RWPE1 (cell line): Measurements from ENCODE around the gene SLC38A10.
A peak's percentile ranks its signal among the peaks of the same experiment; 100 is the strongest.
"Not testable (repeated sequence)": the region's sequence is repeated elsewhere in the genome, so short reads cannot be mapped to it uniquely, and the experiment has no call there.

Experiments
- CTCF ChIA-PET: fragments of 350-600 bp; sonication (Branson Sonifier 250); formaldehyde crosslinking; extraction: SDS; loops from one replicate; lab custom pipeline; 2021; lab: Yijun Ruan, JAX
- POLR2A ChIA-PET: fragments of 400-600 bp; formaldehyde crosslinking; extraction: SDS; loops from one replicate; lab custom pipeline; 2020; ENCODE audit warnings: antibody characterized with exemption; ENCODE audit not compliant: low non-redundant PET; lab: Yijun Ruan, JAX
- DNase-seq: peaks from one replicate; pipeline ENCODE4 v3.0.0; 2012; ENCODE audit warnings: low spot score
- H3K27ac ChIP-seq: fragments of 450-650 bp; 2 replicates; pipeline ENCODE4 v1.5.1; 2017
- CTCF ChIP-seq: fragments of 450-650 bp; conservative IDR thresholded peaks from 2 replicates; pipeline ENCODE4 v1.5.1; 2017; ENCODE audit warnings: low read depth, mild to moderate bottlenecking

The SLC38A10 gene

DNA sequence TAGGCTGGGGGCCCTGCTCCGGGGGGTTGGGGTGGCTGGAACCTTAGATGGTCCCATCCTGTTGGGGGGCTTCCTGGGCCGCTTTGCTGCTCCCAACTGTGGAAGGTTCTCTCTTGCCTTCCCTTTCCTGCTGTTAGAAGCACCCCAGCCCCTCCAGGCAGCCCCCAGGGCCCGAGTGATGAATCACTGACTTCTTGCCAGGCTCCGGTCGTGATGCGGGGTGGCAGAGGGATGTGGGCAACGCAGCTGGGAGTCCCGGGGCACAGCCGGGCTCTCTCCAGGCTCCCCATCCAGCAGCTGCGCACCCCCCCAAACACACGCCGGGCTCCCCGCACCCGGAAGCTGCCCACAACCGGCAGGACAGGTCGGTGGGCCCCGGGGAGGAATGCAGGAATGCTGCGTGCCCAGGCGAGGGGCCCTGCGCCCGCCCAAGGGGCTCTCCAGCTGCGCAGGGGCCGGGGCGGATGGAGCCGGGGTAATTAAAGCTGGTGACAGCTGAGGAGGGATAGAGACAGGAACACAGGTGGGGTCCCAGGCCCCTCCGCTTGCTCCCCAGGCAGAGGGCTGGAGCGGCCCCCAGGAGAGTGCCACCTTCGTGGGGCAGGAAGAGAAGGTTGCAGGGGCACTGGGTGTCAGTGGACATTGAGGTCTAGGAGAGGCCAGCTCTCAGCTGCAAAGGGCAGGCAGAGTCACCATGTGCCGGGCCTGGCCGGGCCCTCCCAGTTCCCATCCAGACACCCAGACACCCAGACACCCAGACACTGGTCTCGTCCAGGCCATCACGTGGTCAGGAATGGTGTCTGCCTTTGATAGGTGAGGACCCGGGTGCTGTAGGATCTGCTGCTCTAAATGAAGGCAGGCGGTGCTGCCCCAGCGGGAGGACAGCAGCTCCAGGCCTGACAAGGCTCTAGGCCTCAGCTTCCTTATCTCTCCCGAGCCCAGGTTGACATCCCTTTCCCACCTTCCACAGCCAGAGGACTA lies 15.0 kb upstream of the SLC38A10 start:
- POLR2A ChIA-PET = no interaction called here
- CTCF ChIA-PET = interaction anchor here (0.7 to 1.7 kb wide), 7 partner anchors 11 to 174 kb away, joined by 3 to 7 read pairs (median 5); no protein-coding TSS in a partner anchor
- H3K27ac ChIP-seq = peak overlapping the region; percentile 74

DNA sequence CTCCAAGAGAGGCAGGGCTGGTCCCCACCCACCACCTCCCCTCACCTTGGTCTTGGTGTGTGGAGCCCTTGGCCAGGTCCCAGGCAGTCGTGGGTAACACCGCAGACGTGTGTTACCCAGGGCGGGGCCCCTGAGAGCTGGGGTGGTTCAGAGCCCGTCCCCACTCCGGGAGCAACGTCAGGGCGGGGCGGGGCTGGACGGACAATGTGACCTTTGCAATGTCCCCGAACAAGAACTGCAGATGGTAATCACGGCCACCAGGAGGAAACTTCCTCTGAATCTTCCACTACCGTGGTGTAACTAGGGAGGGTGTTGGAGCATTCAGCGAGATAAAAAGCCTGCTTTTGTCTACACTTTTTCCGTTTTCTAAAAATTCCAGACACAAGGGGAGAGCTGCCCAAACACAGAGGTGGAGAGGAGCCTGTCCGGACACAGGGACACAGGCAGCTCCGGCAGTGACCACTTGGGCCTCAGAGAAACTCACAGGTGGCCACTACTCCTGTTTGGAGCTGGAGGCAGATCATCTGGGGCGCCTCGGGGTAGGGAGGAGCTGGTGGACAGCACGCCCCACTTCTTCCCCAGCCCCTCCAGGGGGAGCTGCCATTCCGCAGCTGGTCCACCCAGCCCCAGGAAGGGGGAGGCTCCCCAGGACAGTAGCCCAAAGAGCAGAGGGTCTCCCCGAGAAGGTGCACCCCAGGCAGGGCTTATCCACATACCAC lies 14.2 kb upstream of the SLC38A10 start:
- POLR2A ChIA-PET = no interaction called here
- TF ChIP-seq CTCF = peak; percentile 61
- CTCF ChIA-PET = interaction anchor here (0.5 to 1.7 kb wide), 9 partner anchors 12 to 319 kb away, joined by 3 to 7 read pairs (median 5); no protein-coding TSS in a partner anchor
- peak; percentile 54 for DNase-seq
- peak overlapping the region; percentile 74 for H3K27ac ChIP-seq

More for the DNA sequence above, 15.0 kb upstream of the SLC38A10 start:
- TF ChIP-seq CTCF = no peak
- no peak for DNase-seq

GRCh38 chr17:81308784-81309139 lies 13.7 kb upstream of the SLC38A10 start:
- CTCF ChIA-PET = interaction anchor here (0.7 to 1.7 kb wide), 4 partner anchors 15 to 89 kb away, joined by 3 to 7 read pairs (median 6); no protein-coding TSS in a partner anchor
- POLR2A ChIA-PET, DNase-seq: not testable (repeated sequence)
- peak overlapping the region; percentile 74 for H3K27ac ChIP-seq

DNA sequence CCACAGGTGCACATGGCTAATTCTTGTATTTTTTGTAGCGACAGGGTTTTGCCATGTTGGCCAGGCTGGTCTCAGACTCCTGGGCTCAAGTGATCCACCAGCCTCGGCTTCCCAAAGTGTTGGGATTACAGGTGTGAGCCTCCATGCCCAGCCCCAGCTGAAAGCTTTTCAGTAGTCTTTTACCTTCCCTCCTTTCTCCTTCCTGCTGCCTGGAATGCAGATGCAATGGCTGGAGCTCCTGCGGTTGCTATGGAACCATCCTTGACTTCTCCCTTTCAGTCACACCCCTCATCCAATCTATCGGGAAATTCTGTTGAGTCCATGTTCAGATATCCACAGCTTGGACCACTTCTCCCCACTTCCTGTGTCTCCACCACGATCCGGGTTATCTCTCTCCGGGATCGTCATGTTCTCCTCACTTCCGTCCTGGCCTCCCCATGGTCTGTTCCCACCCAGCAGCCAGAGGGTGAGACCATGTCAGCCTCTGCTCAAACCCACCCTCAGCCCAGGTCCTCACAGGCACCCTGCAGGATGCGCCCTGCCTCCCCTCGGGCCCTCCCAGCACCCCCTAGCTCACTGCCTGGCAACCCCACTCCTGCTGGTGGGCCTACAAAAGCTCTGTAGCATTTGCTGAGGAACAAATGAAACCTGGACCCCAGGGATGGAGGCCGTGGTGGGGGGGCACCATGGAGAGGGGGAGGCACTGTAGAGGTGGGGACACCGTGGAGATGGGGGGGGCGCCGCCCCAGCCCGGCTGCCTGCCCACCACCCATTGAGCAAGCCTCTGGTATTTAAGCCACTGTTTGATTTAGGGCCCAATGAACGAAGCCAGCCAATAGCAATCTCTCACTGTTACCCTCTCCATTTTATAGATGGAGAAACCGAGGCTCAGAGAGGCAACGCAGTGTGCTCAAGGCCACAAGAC lies 12.8 kb upstream of the SLC38A10 start:
- TF ChIP-seq CTCF = no peak
- DNase-seq = no peak
- H3K27ac ChIP-seq = peak overlapping the region; percentile 74
- CTCF ChIA-PET = interaction anchor here (0.6 kb wide), 1 partner anchor 17 kb away, joined by 3 read pairs; no protein-coding TSS in a partner anchor
- POLR2A ChIA-PET = no interaction called here

- no peak for DNase-seq
- peak overlapping the region; percentile 57 for H3K27ac ChIP-seq
- TF ChIP-seq CTCF = no peak
- ChIA-PET POLR2A (interaction anchor here (0.7 kb wide), 1 partner anchor 32 kb away, joined by 5 read pairs; no protein-coding TSS in a partner anchor), CTCF (no interaction called here)
Measured at GRCh38 chr17:81306898-81307510, 11.9 kb upstream of the SLC38A10 start.

DNA sequence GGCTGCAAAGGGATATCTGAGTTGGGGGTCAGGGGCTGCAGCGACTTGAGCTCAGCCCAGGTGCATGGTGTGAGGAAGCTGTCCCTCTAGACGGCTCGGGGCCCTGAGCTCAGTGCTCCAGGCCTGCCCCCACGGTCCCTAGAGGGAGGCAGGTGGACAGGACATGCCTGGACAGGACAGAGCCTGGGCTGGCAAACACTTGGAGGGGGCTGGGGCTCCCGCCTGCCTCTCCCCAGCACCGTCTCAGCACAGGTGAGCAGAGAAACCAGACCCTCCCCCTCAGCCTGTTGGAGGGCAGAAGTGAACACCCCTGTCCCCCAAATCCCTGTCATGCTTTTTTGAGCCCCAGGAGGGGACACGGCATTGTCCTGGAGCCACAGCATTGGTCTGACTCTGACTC lies 11.4 kb upstream of the SLC38A10 start:
- POLR2A ChIA-PET = interaction anchor here (0.7 kb wide), 2 partner anchors 22 to 33 kb away, joined by 3 to 5 read pairs; no protein-coding TSS in a partner anchor
- no peak for TF ChIP-seq CTCF
- no peak for DNase-seq
- peak overlapping the region; percentile 57 for H3K27ac ChIP-seq
- CTCF ChIA-PET = interaction anchor here (0.5 kb wide), 1 partner anchor 13 kb away, joined by 3 read pairs; no protein-coding TSS in a partner anchor
